HG03066 (cell line): ENCODE results near the gene ZCCHC7.
"Not testable (repeated sequence)": the region's sequence is repeated elsewhere in the genome, so short reads cannot be mapped to it uniquely, and the experiment has no call there.

Experiments
- ATAC-seq: cut with Tn5 transposase; IDR thresholded peaks from one replicate; pipeline ENCODE4 v1.9.1; 2021; ENCODE audit warnings: low read depth; ENCODE audit not compliant: unreplicated experiment

ZCCHC7 gene

DNA sequence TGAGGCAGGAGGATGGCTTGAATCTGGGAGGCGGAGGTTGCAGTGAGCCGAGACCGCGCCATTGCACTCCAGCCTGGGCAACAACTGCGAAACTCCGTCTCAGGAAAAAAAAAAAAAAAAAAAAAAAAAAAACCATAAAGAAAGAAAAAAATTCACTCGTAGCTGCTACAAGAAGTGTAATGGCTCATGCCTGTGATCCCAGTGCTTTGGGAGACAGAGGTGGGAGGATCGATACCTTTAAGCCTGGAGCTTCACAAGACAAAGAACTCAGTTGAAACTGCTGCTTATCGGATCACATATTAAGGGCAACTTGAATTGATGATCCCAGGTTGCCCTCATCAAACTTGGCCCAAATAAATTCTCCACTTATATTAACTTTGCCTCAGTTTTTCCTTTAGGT is 1.0 kb upstream of the ZCCHC7 start:
- no peak for ATAC-seq

DNA sequence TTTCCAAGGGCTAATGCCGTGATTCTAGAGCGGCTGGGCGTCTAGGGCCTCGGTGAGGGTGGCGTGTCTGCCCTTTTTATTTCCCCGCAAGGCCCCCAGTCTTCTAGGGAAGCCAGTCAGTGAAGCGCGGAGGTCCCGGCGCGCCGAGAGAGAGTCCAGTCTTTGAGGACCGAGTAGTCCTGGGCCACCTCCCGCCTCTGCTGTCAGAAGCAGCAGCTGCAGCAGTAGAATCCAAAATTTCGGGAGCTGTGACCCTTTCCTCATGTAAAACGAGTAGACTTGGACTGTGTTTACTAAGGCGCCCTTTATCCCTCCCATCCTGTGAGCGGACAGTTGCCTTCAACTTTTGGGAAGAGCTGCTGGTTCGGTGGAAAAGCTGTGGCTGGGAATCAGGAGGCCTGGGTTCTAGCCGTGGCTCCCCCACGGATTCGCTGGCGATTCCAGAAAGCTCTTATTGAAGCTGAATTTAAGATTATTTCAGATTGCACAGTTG is 515 bp downstream of the ZCCHC7 start:
- peak; percentile 19 for ATAC-seq

DNA sequence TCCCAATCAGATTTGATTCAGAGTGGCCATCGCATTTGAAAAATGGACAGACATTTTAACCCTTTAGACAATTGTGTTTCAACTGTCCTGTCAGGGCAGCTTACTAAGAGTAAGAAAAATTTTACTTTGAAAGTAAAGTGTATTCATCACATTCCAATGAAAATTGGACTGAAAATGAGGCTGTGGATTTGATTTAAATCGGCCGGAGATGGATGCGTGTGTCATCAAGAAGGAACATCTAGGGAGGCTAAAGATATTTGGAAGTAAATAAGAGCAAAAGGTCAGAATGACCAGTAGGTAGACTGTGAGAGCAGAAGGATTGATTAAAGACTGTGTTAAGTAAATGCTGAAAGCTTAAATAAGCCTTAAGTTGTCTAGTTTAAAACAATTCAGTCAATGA is 1.5 kb downstream of the ZCCHC7 start:
- ATAC-seq, result no peak

DNA sequence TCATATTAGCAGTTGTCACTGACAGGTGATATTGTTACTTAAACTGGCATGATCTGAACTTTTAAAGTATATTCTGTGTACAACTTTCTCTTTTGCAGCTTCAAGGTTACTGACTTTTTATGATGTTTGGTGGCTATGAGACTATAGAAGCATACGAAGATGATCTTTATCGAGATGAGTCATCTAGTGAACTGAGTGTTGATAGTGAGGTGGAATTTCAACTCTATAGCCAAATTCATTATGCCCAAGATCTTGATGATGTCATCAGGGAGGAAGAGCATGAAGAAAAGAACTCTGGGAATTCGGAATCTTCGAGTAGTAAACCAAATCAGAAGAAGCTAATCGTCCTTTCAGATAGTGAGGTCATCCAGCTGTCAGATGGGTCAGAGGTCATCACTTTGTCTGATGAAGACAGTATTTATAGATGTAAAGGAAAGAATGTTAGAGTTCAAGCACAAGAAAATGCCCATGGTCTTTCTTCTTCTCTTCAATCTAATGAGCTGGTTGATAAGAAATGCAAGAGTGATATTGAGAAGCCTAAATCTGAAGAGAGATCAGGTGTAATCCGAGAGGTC is 5.9 kb downstream of the ZCCHC7 start:
- no peak for ATAC-seq

DNA sequence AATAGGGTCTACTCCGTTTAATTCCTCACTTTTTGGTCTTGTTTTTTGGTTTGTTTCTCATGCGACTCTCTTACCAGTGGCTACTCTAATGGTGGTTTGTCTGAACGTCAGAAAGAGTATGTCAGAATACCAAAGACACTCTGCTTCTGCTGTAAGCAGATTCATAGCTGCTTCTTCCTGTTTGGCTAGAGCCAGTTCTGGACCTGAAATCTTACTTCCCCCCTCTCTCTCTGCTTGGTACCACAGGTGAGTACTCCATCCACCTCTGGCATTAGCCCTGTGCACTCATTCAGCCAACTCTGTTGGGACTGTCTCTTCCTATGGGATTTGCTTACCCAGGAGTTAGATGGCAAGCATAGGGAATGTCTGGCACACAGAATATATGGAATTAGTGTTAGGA is 6.6 kb downstream of the ZCCHC7 start:
- no peak for ATAC-seq

DNA sequence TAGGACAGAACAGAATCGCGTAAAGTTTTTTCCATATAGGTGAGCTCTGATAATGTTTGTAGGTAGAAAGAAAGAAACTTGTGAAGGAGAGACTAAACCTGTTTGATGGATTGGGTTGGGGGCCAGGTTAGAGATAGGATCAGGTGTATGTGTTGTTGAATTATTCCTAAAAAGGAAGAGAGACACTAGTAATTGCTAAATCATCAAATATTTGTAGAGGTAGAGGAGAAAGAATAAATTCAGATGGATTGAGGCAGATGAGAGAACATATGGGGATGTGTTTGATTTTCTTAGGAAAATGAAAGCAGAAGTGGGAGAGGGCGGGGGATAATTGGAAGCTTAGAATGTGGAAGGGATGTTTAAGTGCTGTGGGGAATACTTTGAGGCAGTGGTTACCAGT is 7.7 kb downstream of the ZCCHC7 start:
- ATAC-seq, result no peak

DNA sequence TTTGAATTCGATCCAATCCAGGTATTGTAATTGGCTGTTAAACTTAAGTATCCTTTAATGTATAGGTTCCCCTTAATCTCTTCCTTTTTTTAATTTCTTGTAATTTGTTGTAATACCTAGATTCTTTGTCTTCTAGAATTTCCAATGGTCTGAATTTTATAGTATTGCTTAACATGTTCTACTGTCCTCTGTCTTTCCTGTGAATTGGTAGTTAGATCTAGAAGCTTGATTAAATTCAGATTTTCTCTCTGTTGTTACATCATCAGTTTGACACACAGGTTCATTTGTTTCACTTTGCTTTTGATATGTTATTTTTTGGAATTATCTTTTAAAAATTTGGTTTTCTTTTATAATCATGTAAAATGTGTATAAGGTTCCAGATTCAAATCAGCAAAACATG is 13.8 kb downstream of the ZCCHC7 start:
- ATAC-seq, result no peak

DNA sequence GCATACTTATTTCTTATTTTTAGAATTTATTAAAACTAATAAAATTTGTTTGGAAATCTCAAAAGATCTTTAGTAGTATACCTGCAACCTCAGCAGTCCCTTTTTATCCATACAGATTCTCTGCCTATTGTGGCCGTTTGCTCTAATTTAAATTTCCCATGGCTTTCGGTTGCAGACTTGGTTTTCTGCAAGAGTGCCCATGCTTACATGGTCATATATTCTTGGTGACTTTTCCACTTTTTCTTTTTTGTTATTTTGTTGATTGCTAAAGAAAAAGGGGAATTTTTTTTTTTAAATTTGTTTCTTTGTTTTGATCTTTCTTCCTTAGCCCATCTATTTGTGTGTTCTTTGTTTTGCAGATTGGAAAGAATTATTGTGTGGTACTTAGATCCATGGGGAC is 20.6 kb downstream of the ZCCHC7 start:
- ATAC-seq, result no peak

DNA sequence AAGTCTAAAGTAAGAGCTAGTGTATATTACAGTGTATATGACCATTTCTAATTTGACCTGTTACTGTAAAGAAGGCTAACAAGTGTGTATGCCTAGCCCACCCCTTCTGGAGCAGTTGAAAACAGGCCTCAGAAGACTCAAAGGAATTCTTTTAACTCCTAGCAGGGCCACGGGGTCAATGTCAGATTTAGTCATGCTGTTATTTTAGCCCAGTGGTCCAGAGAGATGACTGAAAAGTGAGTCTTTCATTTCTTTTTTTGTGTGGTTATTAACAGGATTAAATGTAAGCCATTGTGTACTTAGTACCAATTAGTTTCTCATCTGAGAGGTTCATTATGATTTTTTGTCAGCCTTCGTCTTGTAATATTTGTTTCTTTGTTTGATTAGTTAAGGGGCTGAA is 24.4 kb downstream of the ZCCHC7 start:
- no peak for ATAC-seq

DNA sequence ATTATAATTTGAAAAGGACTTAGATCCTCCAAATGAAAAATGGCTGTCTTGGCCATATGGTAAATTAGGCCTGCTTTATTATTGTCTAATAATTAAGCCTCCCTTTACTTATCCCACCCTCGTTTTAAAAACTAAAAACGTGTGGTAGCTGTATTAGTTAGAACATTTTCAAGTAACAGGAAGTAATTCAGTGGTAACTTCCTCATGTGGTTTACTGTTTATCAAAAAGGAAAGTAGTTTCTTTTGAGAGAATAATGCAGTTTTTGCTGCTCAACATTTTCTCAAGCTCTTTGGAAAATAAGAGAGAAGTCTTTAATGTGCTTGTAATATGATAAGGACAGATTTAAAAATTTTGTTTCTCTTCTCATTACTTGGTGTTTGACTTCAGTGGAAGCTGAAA is 26.0 kb downstream of the ZCCHC7 start:
- ATAC-seq, result no peak

DNA sequence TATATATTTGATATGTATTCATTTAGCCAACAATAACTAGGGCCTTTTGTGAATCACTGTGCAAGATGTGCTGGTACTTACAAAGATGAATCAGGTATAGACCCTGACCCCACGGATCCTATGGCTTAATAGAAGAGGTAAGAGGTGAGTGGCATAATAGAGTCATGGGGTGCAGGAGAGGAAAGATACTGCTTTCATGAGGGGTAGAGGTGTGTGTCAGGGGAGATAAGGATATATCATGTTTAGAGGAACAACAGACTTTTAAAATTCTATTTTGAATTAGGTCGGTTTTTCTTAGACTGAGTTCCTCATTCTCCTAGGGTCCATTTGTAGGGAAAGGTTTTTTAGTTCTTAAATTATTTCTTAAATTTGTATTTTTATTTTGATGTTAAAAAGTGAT is 27.8 kb downstream of the ZCCHC7 start:
- no peak for ATAC-seq

DNA sequence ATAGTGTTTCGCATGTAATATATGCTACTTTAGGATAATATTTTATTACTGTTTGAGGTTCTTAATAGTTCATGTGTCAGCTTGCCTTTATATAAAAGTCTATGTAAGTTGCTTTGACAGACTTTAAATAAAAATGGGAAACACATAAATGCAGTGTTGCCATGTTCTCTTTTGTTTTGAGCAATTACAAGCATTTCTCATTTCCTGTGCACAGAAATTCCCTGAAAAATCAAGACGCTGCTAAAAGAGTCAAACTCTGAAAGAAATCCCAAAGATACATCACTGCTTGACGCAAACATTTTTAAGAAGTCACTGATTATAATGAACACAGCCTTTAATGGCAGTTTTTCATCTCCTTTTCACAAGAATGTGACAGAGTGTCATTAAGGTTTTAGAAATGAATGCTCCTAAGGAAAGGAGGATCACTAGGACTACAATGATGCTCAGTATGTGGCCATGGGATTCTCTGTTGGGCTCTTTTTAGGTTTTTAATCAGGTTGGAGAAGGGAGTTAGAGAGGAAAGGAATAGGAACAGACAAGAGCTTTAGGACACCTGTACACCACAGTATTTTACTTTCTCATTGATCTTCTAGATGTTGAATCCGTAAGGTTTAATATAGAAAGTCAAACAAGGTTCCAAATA is 29.4 kb downstream of the ZCCHC7 start:
- ATAC-seq, result no peak

DNA sequence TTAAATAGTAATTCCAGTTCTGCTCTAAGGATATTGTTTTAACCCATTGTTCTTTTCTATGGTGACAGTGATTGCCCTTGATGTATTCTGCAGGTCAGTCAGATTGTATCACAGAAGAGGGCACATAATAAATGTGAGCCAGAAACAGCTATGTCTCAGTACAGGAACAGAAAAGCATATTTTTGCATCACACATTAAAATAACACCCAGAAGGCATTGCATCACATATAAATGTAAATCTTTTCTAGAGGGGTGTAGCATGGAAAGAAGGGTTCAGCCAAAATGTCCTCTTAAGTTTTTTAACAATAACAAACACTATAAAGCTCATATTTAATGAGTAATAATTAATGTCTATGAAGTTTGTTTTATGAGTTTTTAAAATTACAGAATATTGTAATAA is 30.0 kb downstream of the ZCCHC7 start:
- no peak for ATAC-seq

DNA sequence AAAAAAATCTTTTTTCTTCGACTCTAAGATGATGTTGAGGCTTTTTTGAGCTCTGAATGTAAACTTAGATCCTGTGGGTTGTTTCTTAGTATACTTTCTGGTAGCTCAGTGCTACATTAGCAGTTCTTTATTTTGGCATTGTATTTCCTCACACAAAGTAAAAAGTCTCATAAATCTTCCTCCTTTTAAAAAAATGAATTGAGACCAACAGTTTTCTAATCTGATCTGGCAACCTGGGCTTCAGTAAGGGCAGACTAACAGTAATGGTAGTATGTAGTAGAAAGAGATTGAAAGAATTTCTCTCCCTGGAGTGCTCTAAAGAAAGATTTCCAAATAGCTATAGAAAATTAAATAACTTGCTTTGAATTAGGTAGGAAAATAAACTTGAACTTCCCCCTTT is 31.4 kb downstream of the ZCCHC7 start:
- ATAC-seq, result no peak

DNA sequence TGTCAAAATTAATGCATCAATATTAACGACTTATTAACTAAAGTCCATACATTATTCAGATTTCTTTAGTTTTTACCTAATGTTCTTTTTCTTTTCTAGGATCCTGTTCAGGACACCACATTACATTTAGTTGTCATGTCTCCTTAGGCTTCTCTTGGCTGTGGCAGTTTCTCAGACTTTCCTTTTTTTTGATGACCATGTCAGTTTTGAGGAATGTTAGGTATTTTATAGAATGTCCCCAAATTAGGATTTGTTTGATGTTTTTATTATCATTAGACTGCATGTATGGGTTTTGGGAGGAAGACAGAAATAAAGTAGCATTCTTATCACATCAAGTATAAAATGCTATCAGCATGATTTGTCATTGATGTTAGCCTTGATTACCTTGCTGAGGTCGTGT is 32.0 kb downstream of the ZCCHC7 start:
- no peak for ATAC-seq

DNA sequence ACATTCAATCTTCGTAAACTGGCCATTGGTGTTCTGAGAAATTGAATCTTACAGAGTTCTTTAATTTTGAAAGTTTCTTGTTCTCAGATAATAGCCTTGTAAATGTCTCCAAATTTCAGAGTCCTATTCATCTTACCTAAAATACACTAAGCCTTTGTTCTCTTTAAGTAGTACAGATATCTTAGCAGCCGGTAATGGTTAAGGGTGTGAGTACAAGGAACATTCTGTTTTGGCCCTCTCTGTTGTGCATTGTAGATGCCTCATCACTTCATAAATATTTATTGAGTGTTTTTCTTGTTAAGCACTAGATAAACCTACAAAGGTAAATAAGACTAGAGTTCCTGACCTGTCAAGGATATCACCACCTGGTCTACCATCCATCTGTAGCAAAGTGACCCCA is 35.2 kb downstream of the ZCCHC7 start:
- ATAC-seq, result no peak

DNA sequence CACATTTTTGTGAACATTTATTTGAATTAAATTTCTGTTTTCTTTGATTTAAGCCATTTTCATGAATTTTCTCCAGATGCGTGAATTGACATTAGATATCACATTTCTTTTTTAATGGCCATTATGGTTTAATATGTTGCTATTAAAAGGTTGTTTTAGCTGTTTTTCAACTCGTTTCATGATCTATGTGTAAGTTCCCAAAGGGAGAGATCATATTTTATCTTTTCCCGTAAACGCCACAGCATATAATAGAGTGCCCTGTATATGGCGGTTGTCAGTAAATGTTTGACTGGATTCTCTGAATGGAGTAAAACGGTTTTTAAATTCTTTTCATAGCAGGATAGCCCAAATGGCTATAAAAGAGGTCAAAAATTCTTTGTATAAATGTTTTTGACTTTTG is 35.8 kb downstream of the ZCCHC7 start:
- ATAC-seq, result no peak

DNA sequence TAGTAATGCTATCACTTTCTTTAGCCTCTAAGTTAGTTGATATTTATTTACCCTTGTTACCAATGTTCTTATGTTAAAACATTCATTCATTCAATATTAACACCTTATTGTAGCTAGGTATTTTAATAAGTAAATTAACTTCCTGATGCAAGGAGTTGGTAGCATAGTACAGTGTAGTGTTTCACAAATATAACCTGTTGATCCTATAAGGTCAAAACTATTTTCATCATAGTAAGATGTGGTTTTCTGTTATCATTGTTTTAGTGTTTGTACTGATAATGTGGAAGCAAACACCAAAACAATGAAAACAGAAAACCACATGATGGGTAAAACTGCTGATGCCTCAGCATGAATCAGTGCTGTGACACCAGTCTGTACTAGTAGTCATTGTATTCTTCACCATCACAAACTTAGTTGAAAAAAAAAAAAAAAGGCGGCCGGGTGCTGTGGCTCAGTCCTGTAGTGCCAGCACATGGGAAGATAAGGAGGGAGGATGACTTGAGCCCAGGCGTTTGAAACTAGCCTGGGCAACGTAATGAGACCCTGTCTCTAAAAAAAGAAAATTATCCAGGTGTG is 36.5 kb downstream of the ZCCHC7 start:
- ATAC-seq, result no peak

DNA sequence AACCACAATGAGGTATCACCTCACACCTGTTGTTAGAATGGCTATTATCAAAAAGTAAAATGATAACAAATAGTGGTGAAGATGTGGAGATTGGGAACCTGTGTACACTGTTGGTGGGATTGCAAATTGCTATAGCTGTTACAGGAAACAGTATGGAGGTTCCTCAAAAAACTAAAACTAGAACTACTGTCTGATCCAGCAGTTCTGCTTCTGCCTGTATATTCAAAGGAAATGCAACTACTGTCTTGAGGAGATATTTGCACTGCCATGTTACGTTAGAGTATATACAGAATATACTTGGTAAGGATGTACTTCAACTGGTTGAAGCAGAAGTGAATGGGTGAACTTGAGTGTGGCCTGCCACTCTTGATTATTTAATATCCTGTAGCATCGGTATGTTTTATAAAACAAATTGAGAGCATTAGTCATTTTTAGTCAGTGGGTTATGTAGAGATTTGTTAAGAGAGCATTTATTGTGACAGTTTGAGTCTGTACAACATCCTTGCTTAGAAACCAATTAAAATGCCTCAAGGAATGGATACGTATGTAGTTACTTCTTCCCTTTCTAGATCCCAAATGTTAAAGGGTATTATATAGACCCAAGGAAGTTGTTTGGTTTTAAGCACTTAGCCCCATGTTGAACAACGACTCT is 37.5 kb downstream of the ZCCHC7 start:
- ATAC-seq, result no peak

DNA sequence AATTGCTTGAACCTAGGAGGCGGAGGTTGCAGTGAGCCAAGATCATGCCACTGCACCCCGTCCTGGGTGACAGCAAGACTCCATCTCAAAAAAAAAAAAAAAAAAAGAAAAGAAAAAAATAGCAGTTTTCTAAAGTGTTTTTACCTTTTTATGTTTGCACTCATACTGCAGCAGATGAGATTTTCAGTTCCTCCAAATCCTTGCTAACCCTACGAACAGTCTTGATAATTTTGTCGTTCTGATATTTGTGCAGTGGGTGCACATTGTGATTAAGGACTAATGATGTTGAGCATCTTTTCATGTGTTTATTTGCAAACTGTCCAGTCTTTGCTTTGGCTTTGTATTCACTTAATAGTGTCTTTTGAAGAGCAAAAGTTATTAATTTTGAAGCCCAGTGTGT is 42.9 kb downstream of the ZCCHC7 start:
- no peak for ATAC-seq

DNA sequence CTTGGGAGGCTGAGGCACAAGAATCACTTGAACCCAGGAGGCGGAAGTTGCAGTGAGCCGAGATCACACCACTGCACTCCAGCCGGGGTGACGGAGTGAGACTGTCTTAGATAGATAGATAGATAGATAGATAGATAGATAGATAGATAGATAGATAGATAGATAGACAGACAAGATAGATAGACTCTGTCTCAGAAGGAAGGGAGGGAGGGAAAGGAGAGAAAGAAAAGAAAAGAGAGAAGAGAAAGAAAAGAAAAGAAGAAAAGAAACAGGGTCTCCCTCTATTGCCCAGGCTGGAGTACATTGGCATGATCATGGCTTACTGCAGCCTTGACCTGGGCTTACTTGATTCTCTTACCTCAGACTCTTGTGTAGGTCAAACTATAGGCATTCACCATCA is 44.0 kb downstream of the ZCCHC7 start:
- not testable (repeated sequence) for ATAC-seq

DNA sequence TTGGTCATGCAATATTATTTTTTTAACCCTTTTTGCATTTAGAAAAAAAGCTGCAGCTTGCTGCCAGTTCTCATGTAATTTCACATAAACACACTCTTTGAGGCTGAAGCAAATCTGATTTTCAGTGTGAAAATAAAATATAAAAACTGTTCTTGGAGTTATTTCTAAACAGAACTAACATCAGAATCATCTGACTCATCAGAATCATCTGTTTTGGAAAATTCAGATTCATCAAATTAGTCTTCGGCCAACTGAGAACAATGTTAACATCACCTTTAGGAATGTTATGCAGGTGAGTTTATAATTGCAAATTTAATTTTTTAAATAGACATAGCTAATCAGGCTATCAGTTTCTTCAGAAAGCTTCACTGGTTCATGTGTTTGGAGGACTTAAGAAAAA is 45.3 kb downstream of the ZCCHC7 start:
- ATAC-seq, result no peak
